OCI-LY7 (cell line): ENCODE results near the gene MYMK. TPM values are rescaled to one million over a fixed set of nuclear protein-coding genes. Genes with fewer than 3 reads are reported as not detected.
A peak's percentile ranks its signal among the peaks of the same experiment; 100 is the strongest.

Experiments
- BruUV-seq: library from RNA; stranded (reverse); fragments of 400-500 nt; replicated peaks from 2 replicates; lab custom pipeline; 2021; lab: Mats Ljungman, UMichigan
- CTCF ChIA-PET: fragments of 300-600 bp; sonication (Branson Sonifier 250); formaldehyde crosslinking; loops from one replicate; lab custom pipeline; 2022; ENCODE audit warnings: antibody characterized with exemption; ENCODE audit not compliant: unreplicated experiment; lab: Charles Lee
- POLR2A ChIA-PET: fragments of 300-600 bp; sonication (Branson Sonifier 250); formaldehyde crosslinking; loops from one replicate; lab custom pipeline; 2022; ENCODE audit warnings: antibody characterized with exemption; lab: Charles Lee
- DNase-seq: peaks from one replicate; pipeline ENCODE4 v3.0.0-alpha.2; 2015; ENCODE audit warnings: low spot score
- H2AFZ ChIP-seq: fragments of 200-600 bp; sonication (generic), shearing (Covaris generic); 2 replicates; pipeline ENCODE4 v1.6.1; 2014; ENCODE audit warnings: mild to moderate bottlenecking, antibody characterized with exemption, low read length, moderate library complexity
- H3K27ac ChIP-seq: fragments of 200-600 bp; sonication (generic); 2 replicates; pipeline ENCODE4 v1.5.1; 2014; ENCODE audit warnings: mixed run types, low read depth, mild to moderate bottlenecking, moderate library complexity, low read length, inconsistent platforms; ENCODE audit not compliant: poor library complexity, severe bottlenecking
- H3K36me3 ChIP-seq: fragments of 200-600 bp; sonication (generic); 2 replicates; pipeline ENCODE4 v1.6.1; 2014; ENCODE audit warnings: mild to moderate bottlenecking, antibody characterized with exemption, low read length, moderate library complexity, mixed read lengths; ENCODE audit not compliant: insufficient read depth
- H3K4me1 ChIP-seq: fragments of 200-600 bp; sonication (generic); 2 replicates; pipeline ENCODE4 v1.5.1; 2014; ENCODE audit warnings: mild to moderate bottlenecking, low read length; ENCODE audit not compliant: insufficient read depth, poor library complexity, severe bottlenecking
- H3K4me2 ChIP-seq: fragments of 200-600 bp; sonication (generic); 2 replicates; pipeline ENCODE4 v1.6.1; 2014; ENCODE audit warnings: mild to moderate bottlenecking, low read length
- H3K4me3 ChIP-seq: fragments of 200-600 bp; sonication (generic); 2 replicates; pipeline ENCODE4 v1.5.1; 2014; ENCODE audit warnings: mild to moderate bottlenecking, low read depth, low read length; ENCODE audit not compliant: poor library complexity, severe bottlenecking
- H3K79me2 ChIP-seq: fragments of 200-600 bp; sonication (generic); 2 replicates; pipeline ENCODE4 v1.6.1; 2016; ENCODE audit warnings: low read depth, mild to moderate bottlenecking, low read length, moderate library complexity, mixed read lengths; ENCODE audit not compliant: insufficient read depth
- H3K9me2 ChIP-seq: fragments of 200-600 bp; sonication (generic); 2 replicates; pipeline ENCODE4 v1.6.1; 2016; ENCODE audit warnings: mild to moderate bottlenecking, low read length, mixed read lengths; ENCODE audit not compliant: insufficient read depth
- H3K9me3 ChIP-seq: fragments of 200-600 bp; sonication (generic); 2 replicates; pipeline ENCODE4 v1.6.1; 2014; ENCODE audit warnings: mild to moderate bottlenecking, mixed run types, low read length, mixed read lengths
- H4K20me1 ChIP-seq: fragments of 200-600 bp; sonication (generic); 2 replicates; pipeline ENCODE4 v1.6.1; 2014; ENCODE audit warnings: mild to moderate bottlenecking, antibody characterized with exemption, low read length, moderate library complexity, mixed read lengths; ENCODE audit not compliant: insufficient read depth
- EZH2phosphoT487 ChIP-seq: fragments of 200-600 bp; sonication (generic); IDR thresholded peaks from 2 replicates; pipeline ENCODE4 v1.6.1; 2018; ENCODE audit warnings: low read depth, borderline replicate concordance, mild to moderate bottlenecking, mixed run types, antibody characterized with exemption, low read length, moderate library complexity, mixed read lengths
- intact Hi-C: fragments of 100-400 bp; cut with micrococcal nuclease; formaldehyde crosslinking; loops from one replicate; pipeline ENCODE4 v1.10.0; 2022; ENCODE audit not compliant: unreplicated experiment
- total RNA-seq, 2 experiments: library from RNA; depleted of rRNA in 1 of 2; stranded (reverse); fragments of >200 nt in 1 of 2; shearing (Covaris generic) in 1 of 2; gene quantifications; 2 replicates each; pipeline ENCODE4 v1.2.3, GENCODE V29; 2014 to 2022
- TF ChIP-seq, protein P1 (sequence below): fragments of 200-600 bp; sonication (generic); conservative IDR thresholded peaks from 2 replicates; pipeline ENCODE4 v1.5.1; 2014; ENCODE audit warnings: mild to moderate bottlenecking, antibody characterized with exemption, low read length, moderate library complexity, mixed read lengths

MYMK gene
- total RNA-seq, 2 experiments from 2014 or later: not detected

DNA sequence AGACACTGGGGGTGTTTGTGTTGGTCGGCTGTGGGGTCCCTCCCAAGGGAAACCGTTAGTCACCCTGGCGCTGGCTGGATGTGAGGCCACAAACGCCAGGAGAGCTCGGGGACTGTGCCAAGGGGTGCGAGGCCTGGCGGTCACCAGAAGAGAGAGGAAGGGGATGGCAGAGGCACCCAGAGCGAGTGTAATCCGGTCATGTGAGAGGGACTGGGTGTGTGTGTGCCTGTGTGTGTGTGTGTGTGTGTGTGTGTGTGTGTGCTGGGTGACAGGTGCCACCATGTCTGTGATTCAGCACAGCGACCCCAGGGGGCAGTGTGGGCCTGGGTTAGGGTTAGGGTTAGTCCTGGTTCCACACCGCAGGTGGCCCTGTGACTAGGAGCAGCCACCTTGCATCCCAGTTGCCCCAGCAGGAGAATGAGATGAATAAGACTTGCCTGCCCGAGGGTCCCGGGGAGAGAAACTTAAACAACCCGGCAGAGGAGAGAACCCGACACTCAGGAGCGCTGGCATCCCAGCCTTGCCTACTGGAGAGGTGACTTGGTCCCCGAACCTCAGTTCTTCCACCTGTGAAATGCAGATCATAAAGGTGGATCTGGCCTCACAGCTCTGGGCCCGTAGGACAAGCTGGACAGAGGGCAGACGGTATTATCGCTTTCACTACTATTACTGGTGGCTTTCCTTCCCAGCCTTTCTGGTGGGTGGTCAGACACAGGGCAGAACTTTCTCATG is 8.3 kb upstream of the MYMK start:
- CTCF ChIA-PET: interaction anchor here (0.7 kb wide), 1 partner anchor 182 kb away, joined by 3 read pairs; no protein-coding TSS in a partner anchor
- Histone ChIP-seq H3K79me2 (no peaks in the 10 kb centered on the region), H4K20me1 (no peaks in the 10 kb centered on the region), H2AFZ (peak overlapping the region; percentile 23; the same call in 1 of the 2 replicates), H3K27ac (no peak overlapping the region), H3K36me3 (no peaks in the 10 kb centered on the region), H3K4me3 (no peak overlapping the region), H3K4me2 (peak overlapping the region; percentile 36; the same call in 1 of the 2 replicates), H3K9me2 (no peaks in the 10 kb centered on the region), H3K4me1 (peaks cover 19% of the 10 kb centered on the region), H3K9me3 (no peaks in the 10 kb centered on the region)
- TF ChIP-seq, protein P1, sequence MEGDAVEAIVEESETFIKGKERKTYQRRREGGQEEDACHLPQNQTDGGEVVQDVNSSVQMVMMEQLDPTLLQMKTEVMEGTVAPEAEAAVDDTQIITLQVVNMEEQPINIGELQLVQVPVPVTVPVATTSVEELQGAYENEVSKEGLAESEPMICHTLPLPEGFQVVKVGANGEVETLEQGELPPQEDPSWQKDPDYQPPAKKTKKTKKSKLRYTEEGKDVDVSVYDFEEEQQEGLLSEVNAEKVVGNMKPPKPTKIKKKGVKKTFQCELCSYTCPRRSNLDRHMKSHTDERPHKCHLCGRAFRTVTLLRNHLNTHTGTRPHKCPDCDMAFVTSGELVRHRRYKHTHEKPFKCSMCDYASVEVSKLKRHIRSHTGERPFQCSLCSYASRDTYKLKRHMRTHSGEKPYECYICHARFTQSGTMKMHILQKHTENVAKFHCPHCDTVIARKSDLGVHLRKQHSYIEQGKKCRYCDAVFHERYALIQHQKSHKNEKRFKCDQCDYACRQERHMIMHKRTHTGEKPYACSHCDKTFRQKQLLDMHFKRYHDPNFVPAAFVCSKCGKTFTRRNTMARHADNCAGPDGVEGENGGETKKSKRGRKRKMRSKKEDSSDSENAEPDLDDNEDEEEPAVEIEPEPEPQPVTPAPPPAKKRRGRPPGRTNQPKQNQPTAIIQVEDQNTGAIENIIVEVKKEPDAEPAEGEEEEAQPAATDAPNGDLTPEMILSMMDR: peak; percentile 85
- no peak for TF ChIP-seq EZH2phosphoT487
- intact Hi-C loops: loop anchor here (1.0 to 5.0 kb wide), 3 partner anchors 54 to 193 kb away; no protein-coding TSS in a partner anchor
- no TSS peak for BruUV-seq
- POLR2A ChIA-PET: no interaction called here
- peak; percentile 89 for DNase-seq

DNA sequence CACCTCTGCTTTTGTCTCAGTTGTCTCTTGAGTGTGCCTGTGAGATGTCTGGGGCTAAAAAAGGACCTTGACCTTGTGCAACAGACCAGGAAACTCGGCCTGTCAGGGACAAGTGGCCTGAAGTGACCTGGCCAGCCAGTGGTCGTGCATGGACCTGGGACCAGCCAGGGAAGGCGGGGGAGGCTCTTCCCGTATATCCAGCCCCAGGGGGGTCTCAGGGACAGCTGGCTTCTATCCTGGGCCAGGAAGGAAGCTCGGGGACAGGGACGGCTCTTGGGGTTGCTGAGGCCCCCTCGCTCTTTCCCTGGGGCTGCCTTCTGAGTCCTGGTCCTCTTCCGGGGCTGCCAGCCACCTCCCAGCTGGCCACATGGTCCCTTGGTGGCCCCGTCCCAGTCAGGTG is 6.5 kb upstream of the MYMK start:
- Histone ChIP-seq H3K36me3 (no peaks in the 10 kb centered on the region), H3K79me2 (no peaks in the 10 kb centered on the region), H3K4me2 (no peak overlapping the region), H2AFZ (no peak overlapping the region), H4K20me1 (no peaks in the 10 kb centered on the region), H3K4me1 (peaks cover 19% of the 10 kb centered on the region), H3K4me3 (no peak overlapping the region), H3K9me3 (no peaks in the 10 kb centered on the region), H3K27ac (no peak overlapping the region), H3K9me2 (no peaks in the 10 kb centered on the region)
- CTCF ChIA-PET: no interaction called here
- DNase-seq: no peak
- no peak for TF ChIP-seq EZH2phosphoT487
- TF ChIP-seq, protein P1: no peak
- BruUV-seq: no TSS peak
- intact Hi-C loops: loop anchor here (5.0 kb wide), 1 partner anchor 56 kb away; no protein-coding TSS in a partner anchor
- POLR2A ChIA-PET: no interaction called here

DNA sequence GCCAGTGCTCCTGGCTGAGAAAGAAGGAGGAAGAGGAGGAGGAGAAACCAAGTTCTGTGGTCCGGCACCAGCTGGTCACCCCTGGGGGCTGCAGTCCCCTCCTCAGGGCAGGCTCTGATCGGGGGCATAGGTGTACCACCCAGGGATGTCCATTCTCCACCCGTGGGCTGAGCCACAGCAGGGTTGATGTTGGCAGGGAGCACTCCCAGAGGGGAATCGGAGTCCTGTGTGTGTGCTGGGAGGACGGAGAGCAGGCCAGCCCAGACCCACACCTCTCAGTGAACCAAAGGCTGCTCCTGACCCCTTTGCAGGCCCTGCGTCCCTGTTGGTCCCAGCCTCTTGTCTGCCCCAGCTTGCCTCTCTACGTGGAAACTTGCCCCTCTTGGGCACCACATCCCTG is 5.1 kb upstream of the MYMK start:
- H3K79me2 ChIP-seq: no peaks in the 10 kb centered on the region
- no peak overlapping the region for H2AFZ ChIP-seq
- no peaks in the 10 kb centered on the region for H3K9me2 ChIP-seq
- TF ChIP-seq EZH2phosphoT487: no peak
- TF ChIP-seq, protein P1: no peak
- no peak overlapping the region for H3K4me3 ChIP-seq
- no peaks in the 10 kb centered on the region for H3K9me3 ChIP-seq
- ChIA-PET POLR2A (no interaction called here), CTCF (no interaction called here)
- no peak overlapping the region for H3K27ac ChIP-seq
- H3K36me3 ChIP-seq: no peaks in the 10 kb centered on the region
- H4K20me1 ChIP-seq: no peaks in the 10 kb centered on the region
- BruUV-seq: no TSS peak
- peaks cover 19% of the 10 kb centered on the region for H3K4me1 ChIP-seq
- intact Hi-C loops: loop anchor here (5.0 kb wide), 1 partner anchor 57 kb away; no protein-coding TSS in a partner anchor
- no peak overlapping the region for H3K4me2 ChIP-seq
- no peak for DNase-seq
